ENCODE results near the gene SMG7. TPM values are rescaled to one million over a fixed set of nuclear protein-coding genes. Genes with fewer than 3 reads are reported as not detected.
"Not testable (repeated sequence)": the region's sequence is repeated elsewhere in the genome, so short reads cannot be mapped to it uniquely, and the experiment has no call there.

The SMG7 gene
- 8.6 and 10.5 TPM in 2 replicates for total RNA-seq (2014; rRNA removed; shearing (Covaris generic))

- peak; percentile 19 for DNase-seq (ENCODE audit: low read depth)
Observed at GRCh38 chr1:183472488-183473216, at the start of gene SMG7. Gene SMG7, plus strand, starts transcription at chr1:183472499. Its CDS starts 122 bp downstream, at chr1:183472621.

DNA sequence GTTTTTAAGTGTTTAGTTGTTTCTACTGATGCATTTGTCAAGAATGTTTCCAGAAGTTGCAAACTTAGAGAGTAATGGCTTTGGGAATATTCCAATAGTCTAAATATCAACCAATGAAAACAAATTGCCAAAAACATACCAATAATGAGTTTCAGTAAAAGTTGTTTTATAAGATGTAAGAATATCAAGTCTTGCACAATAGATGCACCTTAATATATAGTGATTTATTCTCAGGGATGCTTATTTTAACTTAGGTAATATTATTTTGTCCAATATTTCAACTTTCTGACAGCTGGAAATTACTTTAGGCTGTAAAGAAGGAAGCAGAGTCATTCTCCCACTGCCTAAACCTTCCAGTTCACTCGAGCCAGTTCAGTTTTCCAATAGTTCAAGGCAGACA is 48.8 kb upstream of the SMG7 start:
- DNase-seq (ENCODE audit: low read depth): no peak

DNA sequence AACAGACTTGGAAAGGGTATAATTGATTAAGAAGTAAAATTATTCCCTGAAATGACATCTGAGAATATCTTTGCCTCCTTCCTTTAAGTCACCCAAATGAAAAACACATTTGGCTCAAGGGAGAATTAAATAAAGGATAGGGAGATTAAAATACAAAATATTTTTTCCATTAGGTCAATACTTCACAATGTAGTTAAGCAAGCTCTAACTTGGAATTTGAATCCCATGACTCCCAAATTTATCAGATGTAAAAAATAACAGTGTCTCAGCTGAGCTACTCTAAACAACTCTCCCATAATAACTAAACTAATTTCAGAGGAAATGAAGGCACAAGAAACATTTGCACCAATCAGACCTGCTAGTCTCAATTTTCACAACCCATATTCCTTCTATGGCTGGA is 47.6 kb upstream of the SMG7 start:
- no peak for DNase-seq (ENCODE audit: low read depth)

GRCh38 chr1:183427591-183427990 is 44.7 kb upstream of the SMG7 start:
- DNase-seq (ENCODE audit: low read depth): not testable (repeated sequence)

- no peak for DNase-seq (ENCODE audit: low read depth)
Observed at GRCh38 chr1:183431840-183432547, 40.3 kb upstream of the SMG7 start.

DNA sequence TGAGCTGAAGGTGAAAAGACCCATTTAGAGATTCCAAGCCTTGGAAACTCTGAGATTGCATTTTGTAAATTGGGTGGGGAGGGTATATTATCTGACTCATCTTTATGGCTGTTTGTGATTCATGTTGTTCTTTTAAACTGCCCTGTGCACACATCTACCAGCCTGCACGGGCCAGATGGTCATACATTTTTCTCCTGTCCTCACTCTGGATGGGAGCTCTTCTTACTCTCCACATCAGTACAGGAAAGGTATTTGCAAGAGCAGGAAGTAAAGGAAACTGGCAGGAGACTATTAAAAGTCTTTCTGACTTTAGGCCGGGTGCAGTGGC is 39.8 kb upstream of the SMG7 start:
- peak; percentile 19 for DNase-seq (ENCODE audit: low read depth)

- no peak for DNase-seq (ENCODE audit: low read depth)
Observed at GRCh38 chr1:183433703-183434102, 38.6 kb upstream of the SMG7 start.

DNA sequence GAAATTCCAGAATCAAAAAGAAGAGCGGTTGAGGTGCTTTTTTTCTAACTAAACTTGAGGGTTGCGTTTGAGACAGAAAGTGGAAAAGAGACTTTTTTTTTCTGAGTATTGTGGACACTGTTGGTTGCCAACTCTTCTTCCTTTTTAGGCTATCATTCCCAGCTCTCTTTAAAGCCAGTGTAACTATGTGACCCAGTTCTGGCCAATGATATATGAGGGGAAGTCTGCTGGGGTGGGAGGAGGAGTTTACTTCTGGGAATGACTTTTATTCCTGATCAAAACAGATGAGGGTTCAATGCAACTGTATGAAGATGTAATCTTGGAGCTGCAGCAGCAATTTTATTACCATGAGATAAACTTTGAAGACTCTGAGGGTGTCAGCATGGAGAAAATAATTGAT is 36.8 kb upstream of the SMG7 start:
- DNase-seq (ENCODE audit: low read depth): peak; percentile 4

GRCh38 chr1:183438060-183438459 is 34.2 kb upstream of the SMG7 start:
- DNase-seq (ENCODE audit: low read depth): no peak

- peak; percentile 17 for DNase-seq (ENCODE audit: low read depth)
Observed at GRCh38 chr1:183443011-183443410, 29.3 kb upstream of the SMG7 start.

- DNase-seq (ENCODE audit: low read depth): no peak
Observed at GRCh38 chr1:183443466-183443865, 28.8 kb upstream of the SMG7 start.

DNA sequence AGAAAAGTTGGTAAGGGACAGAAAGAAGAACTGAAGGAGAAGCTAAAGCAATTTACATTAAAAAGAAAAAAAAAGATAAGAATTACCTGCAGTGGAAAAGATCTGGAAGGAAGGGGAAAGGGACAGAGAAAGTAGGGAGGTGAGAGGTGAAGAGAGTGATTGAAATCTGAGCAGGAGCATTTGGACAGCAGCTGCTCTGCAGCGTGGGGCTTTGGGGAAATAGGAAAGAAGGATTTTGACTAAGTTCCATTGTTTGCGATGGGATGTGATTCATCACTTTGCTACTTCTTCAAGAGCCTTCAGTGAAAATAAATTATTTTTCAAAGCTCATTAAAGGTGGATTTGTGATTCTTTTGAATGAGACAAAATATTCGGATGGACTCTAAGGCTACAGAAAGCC is 28.1 kb upstream of the SMG7 start:
- no peak for DNase-seq (ENCODE audit: low read depth)

GRCh38 chr1:183449223-183449770 is 23.0 kb upstream of the SMG7 start:
- DNase-seq (ENCODE audit: low read depth): no peak

- DNase-seq (ENCODE audit: low read depth): no peak
Observed at GRCh38 chr1:183450093-183450492, 22.2 kb upstream of the SMG7 start.

- peak; percentile 60 for DNase-seq (ENCODE audit: low read depth)
Observed at GRCh38 chr1:183454377-183454776, 17.9 kb upstream of the SMG7 start.

DNA sequence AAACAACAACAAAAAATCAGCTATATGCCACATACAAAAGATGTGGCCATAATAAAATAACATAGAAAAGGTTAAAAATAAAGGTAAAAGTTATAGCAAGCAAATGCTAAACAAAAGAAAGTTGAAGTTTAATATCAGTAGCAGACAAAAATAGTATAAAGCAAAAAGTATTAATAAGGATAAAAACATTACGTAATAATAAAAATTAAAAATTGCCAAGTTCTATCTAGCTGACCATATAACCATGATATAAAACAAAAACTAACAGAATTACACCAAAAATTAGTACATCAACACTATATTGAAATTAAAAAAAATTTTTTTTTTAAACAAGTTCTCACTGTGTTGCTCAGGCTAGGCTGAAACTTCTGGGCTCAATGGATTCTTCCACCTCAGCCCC is 15.5 kb upstream of the SMG7 start:
- DNase-seq (ENCODE audit: low read depth): no peak

- DNase-seq (ENCODE audit: low read depth): no peak
Observed at GRCh38 chr1:183457449-183457848, 14.8 kb upstream of the SMG7 start.

- DNase-seq (ENCODE audit: low read depth): no peak
Observed at GRCh38 chr1:183460596-183460995, 11.7 kb upstream of the SMG7 start.

DNA sequence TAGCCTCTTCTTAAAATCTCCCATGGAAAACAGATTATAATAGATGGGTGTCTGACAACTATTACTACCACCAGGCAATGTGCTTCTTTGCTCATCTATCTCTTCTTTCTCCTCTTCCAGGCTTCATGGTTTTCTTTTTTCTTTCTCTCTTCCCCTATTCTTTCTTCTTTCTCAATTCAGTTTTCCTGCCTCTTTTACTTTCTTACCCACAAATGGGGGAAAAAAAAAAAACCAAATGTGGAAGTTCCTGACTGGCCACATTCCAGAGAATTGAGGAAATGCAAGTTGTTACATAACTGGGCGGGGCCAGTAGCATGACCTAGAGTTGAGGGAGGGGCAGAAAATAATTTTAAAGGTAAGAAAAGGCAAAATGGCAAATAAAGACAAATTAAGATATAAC is 10.9 kb upstream of the SMG7 start:
- DNase-seq (ENCODE audit: low read depth): peak; percentile 13

DNA sequence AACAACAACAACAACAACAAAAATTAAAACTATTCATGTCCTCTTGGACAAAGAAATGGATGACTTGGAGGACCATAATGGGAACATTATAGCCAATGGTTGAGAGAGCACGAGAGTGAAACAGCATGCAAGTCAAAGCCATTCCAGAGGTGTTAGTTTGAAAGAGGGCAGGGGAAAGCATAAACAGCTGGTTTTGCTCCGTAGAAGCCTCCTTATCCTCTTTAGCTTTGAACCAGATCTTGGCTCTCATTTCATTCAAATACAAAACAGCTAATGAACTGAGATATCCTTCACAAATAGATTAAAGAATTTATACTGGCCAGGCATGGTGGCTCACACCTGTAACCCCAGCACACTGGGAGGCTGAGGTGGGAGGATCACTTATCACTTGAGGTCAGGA is 8.7 kb upstream of the SMG7 start:
- no peak for DNase-seq (ENCODE audit: low read depth)

DNA sequence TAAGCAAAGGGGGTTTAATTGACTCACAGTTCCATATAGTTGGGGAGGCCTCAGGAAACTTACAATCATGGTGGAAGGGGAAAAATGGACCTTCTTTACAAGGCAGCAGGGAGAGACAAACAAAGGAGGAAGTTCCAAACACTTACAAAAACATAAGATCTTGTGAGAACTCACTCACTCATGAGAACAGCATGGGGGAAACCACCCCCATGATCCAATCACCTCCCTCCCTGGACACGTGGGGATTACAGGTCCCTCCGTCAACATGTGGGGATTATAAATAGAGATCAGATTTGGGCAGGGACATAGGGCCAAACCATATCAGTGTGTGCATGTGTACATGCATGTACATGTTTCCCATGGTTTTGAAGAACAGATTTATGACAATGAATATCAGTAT is 5.5 kb upstream of the SMG7 start:
- DNase-seq (ENCODE audit: low read depth): no peak

DNA sequence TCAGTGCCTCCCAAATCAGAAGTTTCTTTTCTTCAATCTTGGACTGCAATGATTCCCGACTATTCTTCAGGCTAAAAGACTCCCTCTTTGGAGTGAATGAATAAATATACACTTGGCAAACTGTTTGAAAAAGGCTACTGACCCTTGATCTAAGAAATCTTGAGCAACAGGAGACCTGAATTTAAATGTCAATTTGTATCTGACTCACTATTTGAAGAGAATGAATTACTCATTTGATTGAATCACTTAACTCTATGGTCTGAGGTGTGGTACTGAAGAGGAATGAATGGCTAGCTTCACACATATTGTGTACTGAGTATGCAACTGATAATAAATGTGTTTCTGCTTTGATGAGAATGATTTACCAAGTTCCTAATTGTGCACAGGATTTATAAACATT is 4.6 kb upstream of the SMG7 start:
- DNase-seq (ENCODE audit: low read depth): no peak

All from RPMI7951 (cell line).